NOMO-1 (cell line): Measurements from ENCODE around the gene PPP6R3.

Experiments
- DNase-seq, 2 experiments: peaks; one replicate each; lab custom pipeline; 2025; ENCODE audit not compliant: unreplicated experiment in 2 of 2; lab: John Stamatoyannopoulos, UW

The PPP6R3 gene

DNA sequence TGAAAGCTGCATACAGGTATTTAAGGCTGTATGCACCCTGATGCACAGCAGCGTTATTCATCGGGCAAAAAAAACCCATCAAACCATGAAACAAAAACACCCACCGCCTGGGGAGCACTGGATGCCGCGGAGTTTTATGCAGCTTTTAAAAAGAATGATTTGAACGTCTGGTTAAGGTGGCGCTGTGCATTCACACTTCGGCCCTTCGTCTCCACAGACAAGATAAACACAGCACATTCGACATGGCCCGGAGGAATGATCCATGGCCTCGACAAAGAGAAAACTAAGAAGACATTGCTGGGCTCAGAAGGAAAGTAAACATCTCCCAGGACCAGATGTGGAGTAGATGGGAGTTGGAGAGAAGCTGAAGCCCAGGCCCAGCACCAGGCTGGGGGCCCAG is 183.0 kb downstream of the PPP6R3 start:
- DNase-seq, result no peak

DNA sequence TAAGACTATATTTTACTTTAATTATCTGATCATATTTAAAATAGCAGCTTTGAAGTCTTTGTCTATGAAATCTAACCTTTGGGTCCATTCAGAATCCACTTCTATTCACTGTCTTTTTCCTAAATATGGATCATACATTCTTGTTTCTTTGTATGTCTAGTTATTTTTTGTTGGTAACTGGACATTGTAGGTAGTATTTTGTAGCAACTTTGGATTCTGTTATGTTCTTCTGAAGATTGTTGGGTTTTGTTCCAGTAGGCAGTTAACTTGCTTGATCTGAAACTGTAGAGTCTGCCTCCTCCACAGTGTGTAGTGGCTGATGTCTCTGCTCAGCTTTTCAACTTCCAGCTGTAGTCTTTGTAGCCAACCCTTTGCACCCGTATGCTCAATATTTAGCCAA is 186.3 kb downstream of the PPP6R3 start:
- DNase-seq, result no peak

DNA sequence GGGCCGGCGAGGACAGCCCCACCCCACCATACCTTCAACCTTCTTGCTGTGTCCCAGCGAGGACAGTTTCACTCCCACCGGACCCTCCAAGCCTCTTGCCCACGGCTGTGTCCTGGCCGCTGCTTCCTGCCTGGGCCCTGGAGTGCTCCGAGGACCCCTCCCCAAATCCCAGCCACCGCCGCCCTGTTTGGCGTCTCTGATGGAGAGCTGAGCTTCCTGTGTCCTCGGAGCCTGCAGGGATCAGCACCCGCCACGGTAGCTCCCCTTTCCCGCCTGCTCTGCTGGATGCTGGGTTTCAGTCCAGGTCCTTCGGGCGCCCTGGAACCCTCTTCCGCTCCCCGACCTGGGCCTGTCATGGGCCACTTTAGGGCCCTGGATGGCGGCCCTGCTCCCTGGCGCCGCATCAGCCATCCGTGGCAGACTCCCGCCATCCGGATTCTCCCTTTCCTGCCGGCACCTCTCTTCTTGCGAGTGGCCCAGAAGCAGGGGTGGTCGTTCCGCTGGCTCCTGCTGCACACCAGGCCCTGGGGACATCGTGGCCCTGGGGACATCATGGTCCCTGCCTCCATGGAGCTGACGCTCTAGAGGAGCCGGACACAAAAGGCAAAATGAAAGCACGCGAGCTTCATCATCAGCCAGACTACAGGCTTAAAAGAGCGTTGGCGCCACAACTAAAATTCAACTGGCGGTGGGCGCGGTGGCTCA is 189.5 kb downstream of the PPP6R3 start:
- DNase-seq, result no peak

DNA sequence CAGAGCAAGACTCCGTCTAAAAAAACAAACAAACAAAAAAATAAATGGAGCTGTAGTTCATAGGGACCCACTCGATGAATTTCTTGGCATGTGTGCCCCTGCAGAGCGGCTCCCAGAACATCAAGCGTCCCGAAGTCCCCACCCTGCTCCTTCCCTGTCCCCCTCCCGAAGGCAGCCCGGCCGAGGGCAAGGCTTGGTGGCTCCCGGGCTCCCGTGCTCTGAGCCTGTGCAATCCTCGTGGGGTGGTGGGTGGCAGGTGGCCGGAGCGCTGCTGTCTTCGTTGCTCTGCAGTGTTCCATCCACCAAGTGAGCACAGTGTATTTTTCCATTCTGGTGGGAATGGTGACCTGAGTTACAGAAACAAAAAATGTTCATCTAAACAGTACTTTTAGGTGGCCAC is 190.2 kb downstream of the PPP6R3 start:
- no peak for DNase-seq

DNA sequence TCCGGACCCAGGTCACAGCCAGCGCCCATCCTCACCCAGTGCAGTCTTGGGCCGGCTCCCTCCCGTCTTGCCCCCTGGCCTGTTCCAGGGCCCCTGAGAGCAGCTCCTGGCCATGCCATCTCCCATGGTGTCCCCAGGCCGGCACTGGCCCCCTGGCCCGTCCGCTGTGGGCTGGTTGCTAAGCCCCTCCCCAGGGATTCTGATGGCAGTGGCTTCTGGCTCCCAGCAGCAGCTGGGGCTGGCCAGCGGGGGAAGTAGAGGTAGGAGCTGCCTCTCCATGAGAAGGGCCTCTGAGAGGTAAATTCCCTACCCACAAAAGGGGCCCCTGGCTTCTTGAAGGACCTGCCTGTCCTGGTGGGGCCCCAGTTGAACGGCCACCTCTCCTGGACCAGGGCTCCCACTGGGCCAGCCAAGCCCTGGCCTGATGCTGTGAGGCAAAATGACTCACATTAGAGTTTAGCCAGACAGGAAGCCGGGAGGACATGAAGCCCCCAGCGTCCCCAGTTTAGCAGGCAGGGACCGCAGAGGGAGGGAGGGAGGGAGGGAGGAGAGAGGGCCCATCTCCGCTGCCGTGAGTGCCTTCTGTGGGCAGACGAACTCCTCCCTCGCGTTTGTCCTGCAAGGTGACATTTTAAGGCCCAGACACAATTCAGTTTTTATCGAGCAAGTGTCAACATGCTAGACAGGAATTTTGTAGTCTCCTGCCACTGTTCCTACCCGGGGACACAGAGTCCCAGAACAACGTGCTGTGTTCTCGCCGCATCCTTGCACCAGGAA is 190.8 kb downstream of the PPP6R3 start:
- no peak for DNase-seq

DNA sequence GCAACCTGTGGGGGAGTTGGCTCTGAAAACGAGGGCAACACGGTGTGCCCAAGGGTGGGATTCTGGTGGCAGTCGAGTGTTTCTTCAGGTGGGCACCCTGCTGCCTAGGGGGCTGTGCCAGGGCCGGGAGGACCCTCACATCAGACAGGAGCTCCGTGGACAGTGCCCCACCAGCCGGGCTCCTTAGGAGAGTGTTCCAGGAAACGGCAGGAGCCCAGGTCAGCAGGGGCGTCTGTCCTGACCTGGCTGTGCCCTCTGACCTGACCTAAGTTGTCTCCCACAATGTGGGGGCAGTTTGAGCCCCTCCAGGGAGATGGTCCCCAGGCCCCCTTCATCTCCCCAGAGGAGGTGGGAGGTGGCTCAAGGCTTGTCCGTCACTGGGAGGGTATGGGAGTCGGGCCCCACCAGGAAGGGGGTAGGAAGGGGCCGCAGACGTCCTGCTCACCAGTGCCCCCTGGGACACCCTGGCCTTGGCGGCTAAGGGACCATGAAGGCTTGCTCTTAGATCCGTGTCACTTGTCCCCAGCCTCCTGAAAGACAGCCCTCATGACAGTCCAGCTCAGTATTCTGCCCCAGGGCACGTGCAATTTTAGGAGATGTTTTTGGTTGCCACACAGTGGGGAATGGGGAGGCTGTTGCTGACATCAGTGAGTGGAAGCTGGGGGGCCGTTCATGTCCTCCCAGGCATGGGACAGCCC is 191.6 kb downstream of the PPP6R3 start:
- DNase-seq, result no peak

DNA sequence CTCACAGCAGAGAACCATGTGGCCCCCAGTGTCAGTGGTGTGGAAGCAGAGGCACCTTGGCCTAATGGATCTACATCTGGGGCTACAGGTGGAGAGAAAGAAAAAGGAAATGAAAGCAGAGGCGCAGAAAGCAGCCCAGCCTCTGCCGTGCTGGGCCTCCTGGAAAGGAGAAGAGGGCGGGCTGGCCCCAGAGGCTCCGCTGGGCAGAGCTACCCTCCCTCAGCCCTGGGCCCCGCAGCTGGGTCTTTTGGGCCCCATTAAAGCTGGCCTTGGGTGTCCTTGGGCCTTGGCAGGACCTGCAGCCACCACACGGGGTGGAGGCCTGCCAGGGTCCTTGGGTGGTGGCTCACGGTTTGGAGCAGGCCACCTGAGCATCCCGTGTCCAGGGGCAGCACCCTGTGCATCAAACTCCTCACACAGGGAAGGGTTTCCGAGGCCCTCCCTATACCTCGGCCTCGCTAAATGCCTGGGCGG is 192.2 kb downstream of the PPP6R3 start:
- DNase-seq, result peak; percentile 30 to 47

DNA sequence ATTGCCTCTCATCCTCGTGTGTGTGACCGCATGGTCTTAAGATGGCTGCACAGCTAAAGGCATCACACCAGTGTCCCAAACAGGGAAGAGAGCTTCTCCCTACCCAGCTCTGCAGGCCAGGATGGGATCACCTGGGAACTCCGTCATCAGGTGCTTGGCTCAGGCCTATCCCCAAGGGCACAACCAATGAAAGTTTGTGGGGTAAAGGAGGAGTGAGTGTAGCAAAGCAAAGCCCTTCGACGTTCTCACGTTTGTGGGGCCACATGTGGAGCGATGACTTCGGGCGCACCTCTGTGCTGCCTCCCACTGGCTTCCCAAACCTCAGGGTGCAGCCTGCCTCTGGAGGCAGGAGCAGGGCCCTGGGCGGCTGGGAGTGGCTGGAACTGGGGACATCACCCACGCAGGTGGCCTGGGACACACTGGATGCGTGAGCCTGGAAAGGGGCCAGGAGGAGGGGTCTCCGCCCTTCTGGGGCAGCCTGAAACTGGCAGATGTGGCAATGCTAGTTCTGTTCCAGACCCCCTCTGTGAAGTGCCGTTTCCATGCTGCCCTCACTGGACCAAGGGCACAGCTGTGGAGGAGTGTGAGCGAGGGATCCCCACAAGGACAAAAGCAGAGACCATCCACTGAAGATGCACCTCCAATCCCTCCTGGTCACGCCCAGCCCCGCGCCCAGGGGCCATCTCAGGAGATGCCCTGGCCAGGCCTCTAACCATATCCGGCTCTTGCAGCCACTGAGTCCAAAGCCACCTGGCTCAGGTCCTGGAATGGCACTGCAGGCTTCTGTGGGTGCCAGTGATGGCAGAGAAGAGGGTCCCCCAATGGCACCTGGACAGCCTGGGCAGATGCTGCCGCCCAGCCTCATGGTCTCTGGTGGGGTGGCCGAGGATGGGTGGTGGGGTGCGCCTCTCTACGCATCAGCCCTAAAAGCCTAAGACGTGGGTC is 193.2 kb downstream of the PPP6R3 start:
- no peak for DNase-seq

DNA sequence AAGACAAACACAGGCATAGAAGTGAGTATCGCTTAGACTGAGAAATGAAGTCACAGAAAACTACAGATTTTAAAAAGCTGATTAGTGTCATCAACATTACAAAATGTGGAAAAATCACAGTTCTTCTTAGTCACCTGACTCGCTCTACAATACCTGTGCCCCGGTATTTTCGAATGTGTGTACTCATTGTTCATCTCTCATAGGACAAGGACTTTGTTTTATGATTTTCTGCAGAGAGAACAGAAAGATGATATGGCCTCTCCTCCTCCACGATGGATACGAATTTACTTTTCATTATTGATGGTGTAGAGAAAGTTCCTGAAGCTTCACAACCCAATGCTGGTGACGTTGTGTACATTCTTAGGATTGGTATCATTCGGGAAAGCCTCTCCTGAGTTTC is 194.4 kb downstream of the PPP6R3 start:
- no peak for DNase-seq

DNA sequence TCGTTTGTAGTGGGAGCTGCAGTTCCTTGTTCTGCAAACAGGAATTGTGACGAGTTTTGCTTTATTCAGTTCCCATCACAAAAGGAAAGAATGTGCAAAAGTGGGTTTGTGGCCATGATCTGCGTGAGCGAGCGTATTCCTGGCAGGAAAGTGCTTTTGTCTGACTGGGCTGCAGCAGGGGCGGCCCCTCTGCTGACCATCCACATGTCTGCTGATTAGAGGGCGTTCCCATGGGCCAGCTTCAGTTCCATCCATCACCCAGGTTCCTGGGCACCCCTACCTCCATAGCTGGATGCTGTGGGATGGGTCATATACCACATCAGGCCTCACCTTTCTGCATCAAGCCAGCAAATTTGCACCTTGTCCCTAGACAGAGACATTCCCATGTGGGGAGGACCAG is 194.9 kb downstream of the PPP6R3 start:
- no peak for DNase-seq

DNA sequence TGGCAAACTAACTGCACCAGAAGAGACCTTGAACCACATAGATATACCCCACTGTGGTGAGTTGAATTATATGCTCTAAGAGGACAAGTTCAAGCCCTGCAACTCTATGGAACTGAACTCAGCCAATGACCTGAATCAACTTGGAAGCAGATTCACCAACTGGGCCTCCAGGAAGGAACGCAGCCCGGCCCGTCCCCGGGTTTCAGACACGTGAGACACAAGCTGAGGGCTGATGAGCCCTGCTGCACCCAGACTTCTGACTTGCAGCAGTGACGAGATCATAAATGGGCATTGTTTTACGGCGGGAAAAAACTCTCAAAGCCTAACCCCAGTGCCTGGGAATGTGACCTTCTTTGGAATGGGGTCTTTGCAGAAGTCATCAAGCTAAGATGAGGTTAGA is 195.3 kb downstream of the PPP6R3 start:
- DNase-seq, result no peak

DNA sequence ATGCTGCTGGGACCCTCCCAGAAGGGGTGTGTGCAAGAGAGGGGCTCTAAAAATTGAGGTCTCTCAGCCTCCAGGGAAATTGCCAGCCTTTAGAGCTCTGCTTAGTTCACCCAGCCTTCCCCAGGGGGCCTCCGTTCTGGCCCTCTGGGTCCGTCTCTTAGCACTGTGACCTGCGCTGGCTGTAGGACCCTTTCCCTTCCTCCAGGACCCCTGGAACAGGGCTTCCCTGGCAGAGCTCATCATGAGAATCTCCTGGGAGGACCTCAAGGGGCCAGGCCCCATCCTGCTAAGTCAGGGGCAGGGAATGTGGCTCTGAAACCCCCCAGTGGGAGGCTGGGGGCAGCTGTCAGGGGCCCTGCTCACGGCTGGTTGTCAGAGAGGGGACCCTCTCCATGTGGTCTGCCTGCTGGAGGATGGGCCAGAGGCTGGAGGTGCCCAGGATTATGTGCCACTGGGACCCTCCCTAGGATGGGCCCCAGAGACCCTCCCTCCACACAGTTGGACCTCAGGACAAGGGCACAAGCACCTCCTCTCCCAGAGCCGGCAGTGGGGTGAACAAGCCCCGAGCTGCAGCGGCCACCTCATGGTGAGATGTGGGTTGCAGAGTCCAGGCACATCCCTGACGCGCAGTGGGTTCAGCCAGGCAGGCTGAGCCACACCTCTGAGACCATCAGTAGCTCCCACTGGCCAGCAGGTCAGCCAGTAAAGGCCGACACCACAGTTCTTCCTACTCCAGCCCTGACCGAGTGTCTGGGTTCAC is 196.6 kb downstream of the PPP6R3 start:
- DNase-seq, result no peak

DNA sequence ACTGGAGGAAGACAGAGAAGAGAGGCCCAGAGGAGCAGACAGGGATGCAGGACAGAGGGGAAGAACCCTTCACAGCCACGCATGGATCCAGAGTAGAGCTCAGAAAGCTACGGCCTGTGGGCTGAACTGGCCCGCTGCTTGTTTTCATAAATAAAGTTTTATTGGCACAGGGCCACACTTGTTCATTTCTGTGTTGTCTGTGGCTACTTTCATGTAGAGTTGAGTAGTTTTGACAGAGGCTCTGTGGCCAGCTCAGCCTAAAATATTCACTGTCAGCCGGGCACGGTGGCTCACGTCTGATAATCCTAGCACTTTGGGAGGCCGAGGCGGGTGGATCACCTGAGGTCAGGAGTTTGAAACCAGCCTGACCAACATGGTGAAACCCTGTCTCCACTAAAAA is 197.5 kb downstream of the PPP6R3 start:
- no peak for DNase-seq

DNA sequence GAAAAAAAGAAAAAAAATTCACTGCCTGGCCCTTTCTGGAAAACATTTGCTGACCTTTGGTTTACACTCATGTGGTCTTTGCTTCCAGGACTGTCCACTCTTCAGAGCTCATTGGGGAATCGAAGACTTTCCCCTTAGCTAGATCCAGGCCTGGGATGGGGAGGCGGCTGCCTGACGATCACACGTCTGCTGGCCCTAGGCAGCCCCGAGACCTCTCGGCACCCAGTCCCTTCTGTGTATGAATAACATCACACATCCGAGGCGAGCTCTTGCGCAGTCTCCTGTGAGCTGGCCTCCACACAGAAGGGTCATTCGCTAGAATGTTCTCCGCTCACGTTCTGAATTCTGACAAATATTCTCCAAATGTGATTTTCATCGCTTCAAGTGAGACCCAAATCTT is 198.1 kb downstream of the PPP6R3 start:
- no peak for DNase-seq

DNA sequence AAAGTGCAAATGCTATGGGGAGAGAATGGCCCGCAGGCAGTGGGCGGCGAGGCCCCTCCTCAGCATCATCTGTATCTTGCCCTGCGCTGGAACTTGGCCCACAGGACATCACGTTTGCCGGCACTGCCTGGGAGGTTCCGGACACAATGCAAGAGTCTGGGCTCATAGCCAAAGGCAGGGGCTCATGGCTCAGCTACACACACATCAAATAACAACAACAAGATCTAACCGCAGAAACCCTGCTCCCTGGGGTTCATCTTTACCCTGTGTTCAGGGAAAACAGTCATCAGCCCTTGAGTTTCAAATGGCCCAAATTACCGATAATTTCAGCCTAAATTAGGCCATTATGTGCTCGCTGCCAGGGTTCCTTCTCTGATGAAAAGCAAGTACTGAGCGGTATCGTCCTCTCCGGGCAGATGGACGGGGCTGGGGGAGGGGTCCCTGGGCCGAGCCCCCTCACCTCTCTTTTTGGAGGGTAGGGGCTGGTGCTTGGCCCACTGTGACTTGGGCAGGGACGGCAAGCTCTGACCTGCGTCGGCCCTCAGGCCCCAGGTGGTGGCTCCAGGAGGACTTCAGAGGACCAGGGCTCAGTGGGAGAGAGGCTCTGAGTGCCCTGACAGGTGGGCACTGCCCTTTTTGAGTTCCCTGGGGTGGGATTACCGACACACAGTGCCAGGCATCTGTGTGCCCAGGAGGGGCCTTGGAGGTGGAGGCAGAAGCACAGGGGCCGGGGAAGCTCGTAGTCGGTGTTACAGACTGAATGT is 198.8 kb downstream of the PPP6R3 start:
- DNase-seq, result no peak

DNA sequence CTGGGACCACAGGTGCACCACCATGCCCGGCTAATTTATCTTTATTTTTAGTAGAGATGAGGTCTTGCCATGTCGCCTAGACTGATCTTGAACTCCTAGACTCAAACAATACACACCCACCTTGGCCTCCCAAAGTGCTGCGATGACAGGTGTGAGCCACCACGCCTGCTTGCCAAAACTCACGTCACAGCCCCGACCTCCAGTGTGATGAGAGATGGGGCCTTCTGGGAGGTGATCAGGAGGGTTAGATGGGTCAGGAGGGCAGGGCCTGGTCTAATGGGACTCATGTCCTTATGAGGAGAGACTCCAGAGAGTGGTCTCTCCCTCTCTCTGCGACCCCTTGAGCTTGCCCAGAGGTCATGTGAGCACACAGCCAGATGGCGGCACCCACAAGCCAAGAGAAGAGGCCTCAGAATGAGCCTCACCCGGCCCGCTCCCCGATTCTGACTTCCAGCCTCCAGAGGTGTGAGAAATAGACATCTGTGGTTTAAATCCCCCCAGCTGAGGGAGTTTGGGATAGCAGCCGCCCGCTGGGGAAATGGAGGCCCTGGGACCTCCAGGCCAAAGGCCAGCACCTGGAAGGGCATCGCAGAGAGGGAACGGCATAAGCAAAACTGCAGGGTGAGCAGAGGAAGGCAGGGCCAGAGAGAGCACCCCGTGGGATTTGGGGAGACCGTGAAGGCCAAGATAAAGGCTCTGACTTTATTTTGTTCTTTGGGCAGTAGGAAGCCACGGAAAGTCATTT is 199.7 kb downstream of the PPP6R3 start:
- no peak for DNase-seq

DNA sequence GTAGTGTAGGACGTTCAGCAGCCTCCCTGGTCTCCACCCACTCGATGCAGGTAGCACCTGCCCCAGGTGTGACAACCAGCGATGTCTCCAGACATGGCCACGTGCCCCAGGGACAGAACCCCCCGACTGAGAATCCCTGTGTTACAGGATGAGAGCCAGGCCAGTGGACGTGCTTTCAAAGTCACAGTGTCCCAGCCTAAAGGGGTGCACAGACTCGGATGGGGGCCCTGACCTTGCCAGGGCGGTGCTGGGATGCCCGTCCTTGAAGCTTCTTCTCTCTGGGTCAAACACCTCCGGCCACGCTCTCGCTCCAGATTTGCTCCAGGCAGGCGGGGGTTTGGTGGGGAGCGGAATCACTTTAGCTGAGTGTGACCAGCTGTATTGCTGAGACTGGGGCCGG is 200.5 kb downstream of the PPP6R3 start:
- no peak for DNase-seq
